GM12878 (cell line): ENCODE data around the gene METTL18. TPM values are rescaled to one million over a fixed set of nuclear protein-coding genes. Genes with fewer than 3 reads are reported as not detected.

Source experiments
- ATAC-seq: fragments of 200-7000 bp; cut with Tn5 transposase; 3 replicates; pipeline ENCODE4 v1.9.1; 2020; ENCODE audit warnings: mild to moderate bottlenecking, moderate library complexity
- BruUV-seq: library from RNA; stranded (reverse); fragments of 400-500 nt; replicated peaks from 2 replicates; lab custom pipeline; 2021; lab: Mats Ljungman, UMichigan
- CTCF ChIA-PET: fragments of 300-600 bp; sonication (Branson Sonifier 250); formaldehyde crosslinking; extraction: SDS; loops from one replicate; lab custom pipeline; 2021; ENCODE audit warnings: inconsistent platforms; lab: Yijun Ruan, JAX
- POLR2A ChIA-PET: fragments of 350-600 bp; formaldehyde crosslinking; extraction: SDS; loops from one replicate; lab custom pipeline; 2021; ENCODE audit warnings: inconsistent platforms; lab: Charles Lee
- RAD21 ChIA-PET: fragments of 300-600 bp; sonication (Branson Sonifier 250); formaldehyde crosslinking; loops from one replicate; lab custom pipeline; 2023; ENCODE audit warnings: antibody characterized with exemption; ENCODE audit not compliant: unreplicated experiment; lab: Charles Lee
- SMC1A ChIA-PET: fragments of 300-600 bp; sonication (Branson Sonifier 250); formaldehyde crosslinking; loops from one replicate; lab custom pipeline; 2023; ENCODE audit not compliant: unreplicated experiment, uncharacterized antibody; lab: Charles Lee
- DNase-seq: peaks from one replicate; pipeline ENCODE4 v3.0.0-alpha.2; 2011; ENCODE audit warnings: low read depth, low spot score
- FAIRE-seq: peaks from 3 replicates; lab custom pipeline; 2011; peaks lifted over from hg19 to GRCh38; lab: Jason Lieb, UNC
- H2AFZ ChIP-seq: 2 replicates; pipeline ENCODE4 v1.6.0; 2011; ENCODE audit warnings: low read depth, low read length, control low read depth; ENCODE audit not compliant: control insufficient read depth
- H3K27ac ChIP-seq: 2 replicates; pipeline ENCODE4 v1.5.1; 2011; ENCODE audit warnings: control low read depth; ENCODE audit not compliant: control insufficient read depth, insufficient read depth
- H3K27me3 ChIP-seq, 2 experiments: replicated peaks in 1 of 2; 2 replicates each; pipeline versions ENCODE4 v1.6.0 to v1.6.1; 2011; ENCODE audit warnings: low read length in 1 of 2; ENCODE audit not compliant: control insufficient read depth in 2 of 2, insufficient read depth in 2 of 2
- H3K36me3 ChIP-seq, 2 experiments: 2 replicates each; pipeline ENCODE4 v1.5.1; 2011; ENCODE audit warnings: low read length in 1 of 2; ENCODE audit not compliant: control insufficient read depth in 2 of 2, insufficient read depth in 2 of 2
- H3K4me1 ChIP-seq: 2 replicates; pipeline ENCODE4 v1.6.1; 2011; ENCODE audit warnings: mild to moderate bottlenecking, low read length, moderate library complexity, mixed read lengths; ENCODE audit not compliant: control insufficient read depth, insufficient read depth
- H3K4me2 ChIP-seq: 2 replicates; pipeline ENCODE4 v1.6.0; 2011; ENCODE audit warnings: control low read depth; ENCODE audit not compliant: control insufficient read depth, insufficient read depth
- H3K4me3 ChIP-seq: fragments of 200-600 bp; sonication (generic); 2 replicates; pipeline ENCODE4 v1.5.1; 2016
- H3K79me2 ChIP-seq: 2 replicates; pipeline ENCODE4 v1.6.0; 2011; ENCODE audit warnings: low read length; ENCODE audit not compliant: control insufficient read depth, insufficient read depth
- H3K9ac ChIP-seq: 2 replicates; pipeline ENCODE4 v1.8.0; 2011; ENCODE audit warnings: low read length, control low read depth, mixed read lengths; ENCODE audit not compliant: control insufficient read depth, insufficient read depth
- H3K9me3 ChIP-seq: replicated peaks from 3 replicates; pipeline ENCODE4 v1.5.1; 2011; ENCODE audit warnings: mild to moderate bottlenecking, low read length; ENCODE audit not compliant: control insufficient read depth, insufficient read depth
- H4K20me1 ChIP-seq: 2 replicates; pipeline ENCODE4 v1.6.0; 2011; ENCODE audit not compliant: control insufficient read depth, insufficient read depth
- NFXL1 ChIP-seq: fragments of 450-650 bp; IDR thresholded peaks from 2 replicates; pipeline ENCODE4 v1.6.1; 2017; ENCODE audit warnings: antibody characterized with exemption, mild to moderate bottlenecking, borderline replicate concordance
- RAD21 ChIP-seq: IDR thresholded peaks from 2 replicates; pipeline ENCODE4 v1.6.1; 2011; ENCODE audit warnings: mild to moderate bottlenecking, low read depth, low read length, moderate library complexity; ENCODE audit not compliant: insufficient read depth
- RAD51 ChIP-seq: fragments of 450-650 bp; IDR thresholded peaks from 2 replicates; pipeline ENCODE4 v1.6.1; 2016; ENCODE audit warnings: moderate library complexity, mild to moderate bottlenecking, inconsistent platforms
- TAF1 ChIP-seq: IDR thresholded peaks from 2 replicates; pipeline ENCODE4 v1.6.1; 2011; ENCODE audit warnings: mild to moderate bottlenecking, low read depth, low read length, borderline replicate concordance
- WGBS: methylation state at CpG from one replicate; pipeline ENCODE4 v1.1.6; 2016; ENCODE audit warnings: low lambda C conversion rate; ENCODE audit not compliant: insufficient replicate concordance, insufficient coverage; ENCODE audit errors: missing lambda C conversion rate; 5-methylcytosine and 5-hydroxymethylcytosine counted together
- in situ Hi-C: fragments of 300-500 bp; cut with MboI; formaldehyde crosslinking; loops from 9 replicates; pipeline ENCODE4 v1.14.3; 2018; ENCODE audit warnings: mixed read lengths
- intact Hi-C: fragments of 100-400 bp; cut with micrococcal nuclease; formaldehyde crosslinking; loops from one replicate; pipeline ENCODE4 v1.14.2; 2022; ENCODE audit not compliant: unreplicated experiment
- polyA plus RNA-seq, 11 experiments: library from polyadenylated mRNA; depleted of rRNA in 4 of 11; unstranded in 6 of 11; stranded (reverse) in 5 of 11; fragments of >200 nt; fragmentation: Nextera tagmentation in 4 of 11; fragmentation: Illumina TruSeq in 1 of 11; extraction: Ambion mirVana in 4 of 11; extraction: Trizol in 1 of 11; gene quantifications; 1 replicate in 1 of 11; 2 replicates in 10 of 11; pipeline versions ENCODE4 v1.2.1 to v1.2.3, GENCODE V29; 2011 to 2016; ENCODE audit warnings: inconsistent platforms in 2 of 11, missing spikeins in 2 of 11, low read depth in 1 of 11
- total RNA-seq, 4 experiments: library from RNA; depleted of rRNA in 3 of 4; stranded (reverse); fragments of >200 nt in 3 of 4; fragmentation: Illumina TruSeq in 1 of 4; extraction: Trizol in 1 of 4; gene quantifications; 2 replicates each; pipeline versions ENCODE4 v1.2.1 to v1.2.3, GENCODE V29; 2013 to 2021
- TF ChIP-seq, protein P1 (sequence below): fragments of 450-650 bp; IDR thresholded peaks from 2 replicates; pipeline ENCODE4 v1.6.1; 2018; ENCODE audit warnings: borderline replicate concordance, mild to moderate bottlenecking; ENCODE audit not compliant: partially characterized antibody

Gene METTL18
- total and polyA plus RNA-seq, 10 of the 15 experiments (the other 5 are each of a cell fraction or from before 2014, with no cell fraction given): 8.1 to 31.8 (median 12.8) TPM

DNA sequence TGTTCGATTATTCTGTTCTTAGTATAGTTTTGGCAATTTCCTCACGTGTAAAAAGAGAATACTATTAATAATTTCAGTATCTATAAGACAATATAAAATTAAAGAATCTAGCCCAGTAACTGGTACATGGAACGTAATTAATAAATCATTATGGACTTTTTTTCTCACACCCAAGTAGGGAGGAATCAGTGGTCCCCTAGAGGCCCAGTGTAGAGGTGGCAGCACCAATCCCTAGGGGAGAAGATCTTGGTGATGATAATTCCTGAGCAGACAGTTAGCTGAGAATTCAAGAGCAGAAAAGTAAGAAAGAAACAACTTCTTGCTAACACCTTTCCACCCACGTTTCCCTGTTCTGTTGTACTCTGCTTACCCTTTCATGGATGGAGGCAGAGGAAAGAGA, 41.2 kb downstream of the METTL18 start (continued):
- TF ChIP-seq NFXL1: no peak
- TF ChIP-seq, protein P1, sequence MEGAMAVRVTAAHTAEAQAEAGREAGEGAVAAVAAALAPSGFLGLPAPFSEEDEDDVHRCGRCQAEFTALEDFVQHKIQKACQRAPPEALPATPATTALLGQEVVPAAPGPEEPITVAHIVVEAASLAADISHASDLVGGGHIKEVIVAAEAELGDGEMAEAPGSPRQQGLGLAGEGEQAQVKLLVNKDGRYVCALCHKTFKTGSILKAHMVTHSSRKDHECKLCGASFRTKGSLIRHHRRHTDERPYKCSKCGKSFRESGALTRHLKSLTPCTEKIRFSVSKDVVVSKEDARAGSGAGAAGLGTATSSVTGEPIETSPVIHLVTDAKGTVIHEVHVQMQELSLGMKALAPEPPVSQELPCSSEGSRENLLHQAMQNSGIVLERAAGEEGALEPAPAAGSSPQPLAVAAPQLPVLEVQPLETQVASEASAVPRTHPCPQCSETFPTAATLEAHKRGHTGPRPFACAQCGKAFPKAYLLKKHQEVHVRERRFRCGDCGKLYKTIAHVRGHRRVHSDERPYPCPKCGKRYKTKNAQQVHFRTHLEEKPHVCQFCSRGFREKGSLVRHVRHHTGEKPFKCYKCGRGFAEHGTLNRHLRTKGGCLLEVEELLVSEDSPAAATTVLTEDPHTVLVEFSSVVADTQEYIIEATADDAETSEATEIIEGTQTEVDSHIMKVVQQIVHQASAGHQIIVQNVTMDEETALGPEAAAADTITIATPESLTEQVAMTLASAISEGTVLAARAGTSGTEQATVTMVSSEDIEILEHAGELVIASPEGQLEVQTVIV: no peak

- Histone ChIP-seq H3K4me2 (no peak overlapping the region), H3K36me3 (no peaks in the 10 kb centered on the region), H4K20me1 (no peaks in the 10 kb centered on the region), H2AFZ (no peak overlapping the region), H3K27me3 (no peaks in the 10 kb centered on the region; a peak in 1 of 4 replicates), H3K79me2 (no peaks in the 10 kb centered on the region), H3K4me1 (no peaks in the 10 kb centered on the region), H3K9ac (no peak overlapping the region), H3K9me3 (no peaks in the 10 kb centered on the region), H3K4me3 (no peak overlapping the region), H3K27ac (no peak overlapping the region)
- intact Hi-C loops: no loop called here
- no TSS peak for BruUV-seq
- POLR2A ChIA-PET: no interaction called here
- CTCF ChIA-PET: no interaction called here
- no peak for ATAC-seq
- no peak for TF ChIP-seq RAD21
- no peak for TF ChIP-seq TAF1
- no peak for TF ChIP-seq RAD51
- no peak for FAIRE-seq
- RAD21 ChIA-PET: no interaction called here
- 0% methylated on average over 1 of the region's 1 CpG for WGBS
- no peak for DNase-seq
- in situ Hi-C loops: no loop called here
- SMC1A ChIA-PET: no interaction called here
These were observed 44.7 kb downstream of the METTL18 start for GRCh38 chr1:169750041-169750440.
